Fibroblast of pulmonary artery (primary cell): ENCODE data around the gene SRGAP1.

ENCODE experiments used
- DNase-seq: peaks from one replicate; pipeline ENCODE4 v3.0.0-alpha.2; 2010; ENCODE audit warnings: low read depth
- H3K4me3 ChIP-seq: replicated peaks from 2 replicates; pipeline ENCODE4 v1.5.1; 2011; ENCODE audit warnings: low read depth, mild to moderate bottlenecking, control low read depth, low read length, moderate library complexity
- CTCF ChIP-seq: IDR thresholded peaks from 2 replicates; pipeline ENCODE4 v1.5.1; 2011; ENCODE audit warnings: mild to moderate bottlenecking, control low read depth, low read length, inconsistent platforms; ENCODE audit errors: missing control alignments

SRGAP1 gene

GRCh38 chr12:64059685-64060084, 215.2 kb downstream of the SRGAP1 start:
- DNase-seq = no peak
- no peak overlapping the region for H3K4me3 ChIP-seq
- TF ChIP-seq CTCF = no peak

GRCh38 chr12:64061868-64062375, 217.4 kb downstream of the SRGAP1 start:
- no peak overlapping the region for H3K4me3 ChIP-seq
- no peak for DNase-seq
- no peak for TF ChIP-seq CTCF

- no peak for TF ChIP-seq CTCF
- no peak overlapping the region for H3K4me3 ChIP-seq
- DNase-seq = no peak
Measured at GRCh38 chr12:64063121-64063520, 218.6 kb downstream of the SRGAP1 start.

- no peak for TF ChIP-seq CTCF
- H3K4me3 ChIP-seq = no peak overlapping the region
- DNase-seq = no peak
Measured at GRCh38 chr12:64064240-64064639, 219.7 kb downstream of the SRGAP1 start.

GRCh38 chr12:64064706-64065105, 220.2 kb downstream of the SRGAP1 start:
- DNase-seq = no peak
- no peak for TF ChIP-seq CTCF
- no peak overlapping the region for H3K4me3 ChIP-seq

GRCh38 chr12:64065881-64066451, 221.5 kb downstream of the SRGAP1 start:
- no peak for DNase-seq

More at GRCh38 chr12:64065881-64066451, 221.5 kb downstream of the SRGAP1 start:
- TF ChIP-seq CTCF = no peak
- no peak overlapping the region for H3K4me3 ChIP-seq
